Left ventricle myocardium inferior (tissue), 1 donor: Measurements from ENCODE around the gene ITGAV. TPM values are rescaled to one million over a fixed set of nuclear protein-coding genes. Genes with fewer than 3 reads are reported as not detected.

ENCODE experiments used
- DNase-seq: peaks from one replicate; pipeline ENCODE4 v3.0.0-alpha.2; 2020
- H3K27ac ChIP-seq: fragments of 200-600 bp; replicated peaks from 2 replicates; pipeline ENCODE4 v1.8.0; 2021
- H3K27me3 ChIP-seq: fragments of 200-600 bp; 2 replicates; pipeline ENCODE4 v1.8.0; 2021; ENCODE audit warnings: low read depth
- H3K36me3 ChIP-seq: fragments of 200-600 bp; 2 replicates; pipeline ENCODE4 v1.8.0; 2021
- H3K4me1 ChIP-seq: fragments of 200-600 bp; 2 replicates; pipeline ENCODE4 v1.8.0; 2021
- H3K4me3 ChIP-seq: fragments of 200-600 bp; 2 replicates; pipeline ENCODE4 v1.8.0; 2021; ENCODE audit warnings: mild to moderate bottlenecking, moderate library complexity
- H3K9me3 ChIP-seq: fragments of 200-600 bp; replicated peaks from 2 replicates; pipeline ENCODE4 v1.8.0; 2021
- intact Hi-C: fragments of 100-400 bp; cut with micrococcal nuclease; formaldehyde crosslinking; loops from one replicate; pipeline ENCODE4 v1.11.0; 2022
- total RNA-seq: library from RNA; stranded (reverse); fragmentation: NEBNext Ultra II Directional; extraction: Animal tissue kit (Norgen Biotek cat#: 25700); gene quantifications from one replicate; pipeline ENCODE4 v1.2.1, GENCODE V29; 2021
- TF ChIP-seq, protein P1 (sequence below): fragments of 200-600 bp; IDR thresholded peaks from 2 replicates; pipeline ENCODE4 v1.8.0; 2021; ENCODE audit warnings: antibody characterized with exemption, mild to moderate bottlenecking, borderline replicate concordance
- donor health status: DM: no; HTN: yes; CAD: no; lungs with severe emphysema.

Gene ITGAV
- total RNA-seq, 1 donor from 2014 or later = 178 TPM

DNA sequence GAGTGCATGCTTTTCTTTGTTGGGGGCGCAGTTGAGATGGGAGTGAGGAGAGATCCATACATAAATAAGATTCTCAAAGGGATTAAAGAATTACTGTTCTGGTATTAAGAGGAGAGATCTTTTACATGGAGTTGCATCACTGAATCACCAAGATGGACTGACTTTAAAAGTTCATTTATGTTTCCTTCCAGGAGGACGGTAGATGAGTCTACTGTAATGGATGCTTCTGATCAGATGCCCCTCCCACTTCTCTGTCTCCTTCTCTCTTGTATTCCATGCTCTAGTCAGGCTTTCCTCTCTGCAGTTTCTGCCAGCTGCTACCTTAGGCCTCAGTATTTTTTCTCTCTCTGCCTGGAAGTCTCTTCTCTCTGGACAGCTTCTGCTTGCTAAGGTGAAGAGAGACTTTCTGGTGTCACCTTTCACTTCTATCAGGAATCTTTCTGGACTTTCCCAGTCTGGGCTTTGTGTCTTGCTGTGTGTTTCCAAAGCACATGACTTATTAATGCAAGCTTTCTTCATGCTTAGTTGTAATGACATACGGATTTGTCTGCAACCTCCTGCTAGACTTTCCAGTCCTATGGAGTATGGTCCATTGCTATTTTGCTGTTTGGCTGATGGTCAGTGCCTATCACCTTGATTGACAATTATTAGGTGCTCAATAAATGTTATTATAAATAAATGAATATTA lies 127.6 kb downstream of the ITGAV start:
- Histone ChIP-seq H3K4me3 (no peak overlapping the region), H3K27me3 (no peaks in the 10 kb centered on the region), H3K36me3 (no peaks in the 10 kb centered on the region), H3K27ac (no peak overlapping the region), H3K4me1 (no peaks in the 10 kb centered on the region), H3K9me3 (no peaks in the 10 kb centered on the region)
- intact Hi-C loops = no loop called here
- no peak for DNase-seq
- TF ChIP-seq, protein P1, sequence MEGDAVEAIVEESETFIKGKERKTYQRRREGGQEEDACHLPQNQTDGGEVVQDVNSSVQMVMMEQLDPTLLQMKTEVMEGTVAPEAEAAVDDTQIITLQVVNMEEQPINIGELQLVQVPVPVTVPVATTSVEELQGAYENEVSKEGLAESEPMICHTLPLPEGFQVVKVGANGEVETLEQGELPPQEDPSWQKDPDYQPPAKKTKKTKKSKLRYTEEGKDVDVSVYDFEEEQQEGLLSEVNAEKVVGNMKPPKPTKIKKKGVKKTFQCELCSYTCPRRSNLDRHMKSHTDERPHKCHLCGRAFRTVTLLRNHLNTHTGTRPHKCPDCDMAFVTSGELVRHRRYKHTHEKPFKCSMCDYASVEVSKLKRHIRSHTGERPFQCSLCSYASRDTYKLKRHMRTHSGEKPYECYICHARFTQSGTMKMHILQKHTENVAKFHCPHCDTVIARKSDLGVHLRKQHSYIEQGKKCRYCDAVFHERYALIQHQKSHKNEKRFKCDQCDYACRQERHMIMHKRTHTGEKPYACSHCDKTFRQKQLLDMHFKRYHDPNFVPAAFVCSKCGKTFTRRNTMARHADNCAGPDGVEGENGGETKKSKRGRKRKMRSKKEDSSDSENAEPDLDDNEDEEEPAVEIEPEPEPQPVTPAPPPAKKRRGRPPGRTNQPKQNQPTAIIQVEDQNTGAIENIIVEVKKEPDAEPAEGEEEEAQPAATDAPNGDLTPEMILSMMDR = no peak

- Histone ChIP-seq H3K4me3 (no peak overlapping the region), H3K4me1 (no peaks in the 10 kb centered on the region), H3K27me3 (no peaks in the 10 kb centered on the region), H3K9me3 (no peaks in the 10 kb centered on the region), H3K27ac (no peak overlapping the region), H3K36me3 (no peaks in the 10 kb centered on the region)
- TF ChIP-seq, protein P1 = no peak
- intact Hi-C loops = no loop called here
- no peak for DNase-seq
Observed at GRCh38 chr2:186718122-186718521, 128.3 kb downstream of the ITGAV start.

DNA sequence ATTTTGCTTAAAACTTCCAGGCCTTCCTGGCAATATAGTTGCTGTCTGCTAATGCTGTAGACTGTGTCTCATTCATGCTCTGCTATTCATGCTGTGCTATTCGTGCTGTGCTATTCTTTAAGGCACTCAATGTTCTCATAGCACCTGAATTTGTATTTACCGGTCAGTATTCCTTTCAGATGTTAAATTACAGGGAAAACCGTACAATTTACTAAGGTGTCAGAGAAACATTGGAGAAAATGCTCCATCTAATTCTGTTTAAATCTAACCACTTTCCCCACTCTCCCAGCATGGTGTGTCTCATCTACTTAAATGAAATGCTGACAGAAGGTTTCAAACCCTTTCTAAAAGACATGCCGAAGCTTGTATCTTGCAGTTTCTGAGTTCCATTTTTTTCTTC lies 129.0 kb downstream of the ITGAV start:
- H3K4me1 ChIP-seq = no peaks in the 10 kb centered on the region
- no peaks in the 10 kb centered on the region for H3K27me3 ChIP-seq
- H3K4me3 ChIP-seq = no peak overlapping the region
- no peak overlapping the region for H3K27ac ChIP-seq
- intact Hi-C loops = no loop called here
- H3K9me3 ChIP-seq = no peaks in the 10 kb centered on the region
- no peak for DNase-seq
- no peaks in the 10 kb centered on the region for H3K36me3 ChIP-seq
- TF ChIP-seq, protein P1 = no peak

- H3K9me3 ChIP-seq = no peaks in the 10 kb centered on the region
- H3K27me3 ChIP-seq = no peaks in the 10 kb centered on the region
- no peaks in the 10 kb centered on the region for H3K36me3 ChIP-seq
- H3K4me3 ChIP-seq = no peak overlapping the region
- no peak for DNase-seq
- TF ChIP-seq, protein P1 = no peak
- intact Hi-C loops = no loop called here
- H3K4me1 ChIP-seq = no peaks in the 10 kb centered on the region
- no peak overlapping the region for H3K27ac ChIP-seq
Observed at GRCh38 chr2:186721956-186722355, 132.1 kb downstream of the ITGAV start.

DNA sequence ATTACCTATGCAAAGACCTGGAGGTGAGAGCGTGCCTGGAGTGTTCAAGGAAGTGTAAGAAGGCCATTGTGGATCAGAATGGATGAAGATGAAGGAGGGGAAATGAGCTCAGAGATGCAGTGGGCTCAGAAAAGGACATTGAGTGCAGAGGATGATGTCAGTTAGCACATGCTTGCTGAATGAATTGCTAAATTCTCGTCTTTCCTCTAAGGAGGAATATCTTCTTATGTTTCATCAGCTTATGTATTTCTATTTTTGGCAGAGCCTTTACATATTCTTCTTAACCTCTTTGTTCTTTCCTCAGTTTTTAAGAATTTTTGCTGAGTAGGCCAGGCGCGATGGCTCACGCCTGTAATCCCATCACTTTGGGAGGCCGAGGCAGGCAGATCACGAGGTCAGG lies 134.9 kb downstream of the ITGAV start:
- H3K4me3 ChIP-seq = no peak overlapping the region
- no peaks in the 10 kb centered on the region for H3K9me3 ChIP-seq
- no peaks in the 10 kb centered on the region for H3K4me1 ChIP-seq
- intact Hi-C loops = no loop called here
- H3K27me3 ChIP-seq = no peaks in the 10 kb centered on the region
- no peak for DNase-seq
- TF ChIP-seq, protein P1 = no peak
- no peak overlapping the region for H3K27ac ChIP-seq
- H3K36me3 ChIP-seq = no peaks in the 10 kb centered on the region

DNA sequence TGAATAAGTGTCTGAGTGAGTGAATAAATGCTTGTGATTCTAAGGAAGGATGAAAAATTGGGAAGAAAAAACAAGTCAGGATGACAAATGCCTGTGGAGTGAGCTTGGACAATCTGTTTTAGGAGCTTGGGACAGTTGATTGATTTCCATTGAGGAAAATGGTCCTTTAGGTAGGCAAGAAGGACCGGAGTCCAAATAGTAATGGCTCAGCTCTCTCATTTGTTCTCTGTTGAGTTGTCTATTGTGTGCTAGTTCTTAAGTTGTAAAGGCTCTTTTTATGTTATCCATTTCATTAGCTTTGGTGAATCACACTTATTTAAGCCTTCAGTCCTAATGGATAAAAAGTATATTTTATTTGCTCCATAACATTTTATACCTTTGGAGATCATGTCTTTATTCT lies 135.9 kb downstream of the ITGAV start:
- TF ChIP-seq, protein P1 = no peak
- H3K9me3 ChIP-seq = no peaks in the 10 kb centered on the region
- H3K36me3 ChIP-seq = no peaks in the 10 kb centered on the region
- no peaks in the 10 kb centered on the region for H3K27me3 ChIP-seq
- no peak overlapping the region for H3K4me3 ChIP-seq
- intact Hi-C loops = no loop called here
- no peak overlapping the region for H3K27ac ChIP-seq
- DNase-seq = no peak
- no peaks in the 10 kb centered on the region for H3K4me1 ChIP-seq
